Measurements from ENCODE around the gene IFITM1.
A peak's percentile ranks its signal among the peaks of the same experiment; 100 is the strongest.
"Not testable (repeated sequence)": the region's sequence is repeated elsewhere in the genome, so short reads cannot be mapped to it uniquely, and the experiment has no call there.

Gene IFITM1

GRCh38 chr11:319121-319887 lies 5.5 kb downstream of the IFITM1 start:
- Mint-ChIP-seq H3K4me1 (ENCODE audit: low read depth) (peaks cover 49% of the 10 kb centered on the region), H3K27ac (peak overlapping the region; percentile 98), H3K36me3 (ENCODE audit: low read depth) (peaks cover 18% of the 10 kb centered on the region), H3K4me3 (peak overlapping the region; percentile 92)
- H3K27me3 Mint-ChIP-seq, H3K9me3 Mint-ChIP-seq: not testable (repeated sequence)

- Mint-ChIP-seq H3K27ac (peak overlapping the region; percentile 98), H3K36me3 (ENCODE audit: low read depth) (peaks cover 14% of the 10 kb centered on the region), H3K4me1 (ENCODE audit: low read depth) (peaks cover 53% of the 10 kb centered on the region), H3K4me3 (peak overlapping the region; percentile 92)
- not testable (repeated sequence) for H3K9me3 Mint-ChIP-seq, H3K27me3 Mint-ChIP-seq
Observed at GRCh38 chr11:319888-320273, 6.0 kb downstream of the IFITM1 start.

GRCh38 chr11:324156-324555 lies 10.3 kb downstream of the IFITM1 start:
- peak overlapping the region; percentile 18 for H3K4me3 Mint-ChIP-seq
- peaks cover 72% of the 10 kb centered on the region for H3K4me1 Mint-ChIP-seq (ENCODE audit: low read depth)

GRCh38 chr11:324593-325517 lies 11.0 kb downstream of the IFITM1 start:
- Mint-ChIP-seq H3K4me3 (peak overlapping the region; percentile 18), H3K4me1 (ENCODE audit: low read depth) (peaks cover 74% of the 10 kb centered on the region), H3K27ac (peak overlapping the region; percentile 38)
- H3K9me3 Mint-ChIP-seq; H3K36me3 Mint-ChIP-seq (ENCODE audit: low read depth); H3K27me3 Mint-ChIP-seq: not testable (repeated sequence)

More at GRCh38 chr11:324156-324555, 10.3 kb downstream of the IFITM1 start:
- Mint-ChIP-seq H3K36me3 (ENCODE audit: low read depth) (peaks cover 4% of the 10 kb centered on the region), H3K27me3 (no peaks in the 10 kb centered on the region), H3K9me3 (no peaks in the 10 kb centered on the region), H3K27ac (peak overlapping the region; percentile 70)

GRCh38 chr11:325796-326591 lies 12.2 kb downstream of the IFITM1 start:
- Mint-ChIP-seq H3K27me3 (no peaks in the 10 kb centered on the region), H3K27ac (peak overlapping the region; percentile 97), H3K36me3 (ENCODE audit: low read depth) (no peaks in the 10 kb centered on the region), H3K4me3 (peak overlapping the region; percentile 74), H3K9me3 (no peaks in the 10 kb centered on the region), H3K4me1 (ENCODE audit: low read depth) (peaks cover 76% of the 10 kb centered on the region)

GRCh38 chr11:326592-326841 lies 12.7 kb downstream of the IFITM1 start:
- Mint-ChIP-seq H3K36me3 (ENCODE audit: low read depth) (no peaks in the 10 kb centered on the region), H3K4me1 (ENCODE audit: low read depth) (peaks cover 81% of the 10 kb centered on the region), H3K9me3 (no peaks in the 10 kb centered on the region), H3K27me3 (no peaks in the 10 kb centered on the region), H3K4me3 (peak overlapping the region; percentile 74), H3K27ac (peak overlapping the region; percentile 97)

GRCh38 chr11:326842-327580 lies 13.2 kb downstream of the IFITM1 start:
- H3K36me3 Mint-ChIP-seq (ENCODE audit: low read depth) = no peaks in the 10 kb centered on the region
- peak overlapping the region; percentile 97 for H3K27ac Mint-ChIP-seq
- no peaks in the 10 kb centered on the region for H3K9me3 Mint-ChIP-seq
- H3K4me1 Mint-ChIP-seq (ENCODE audit: low read depth) = peaks cover 86% of the 10 kb centered on the region
- no peaks in the 10 kb centered on the region for H3K27me3 Mint-ChIP-seq
- peak overlapping the region; percentile 74 for H3K4me3 Mint-ChIP-seq

- H3K4me3 Mint-ChIP-seq = peak overlapping the region; percentile 74
- H3K4me1 Mint-ChIP-seq (ENCODE audit: low read depth) = peaks cover 87% of the 10 kb centered on the region
- no peaks in the 10 kb centered on the region for H3K27me3 Mint-ChIP-seq
- no peaks in the 10 kb centered on the region for H3K36me3 Mint-ChIP-seq (ENCODE audit: low read depth)
- H3K9me3 Mint-ChIP-seq = no peaks in the 10 kb centered on the region
- peak overlapping the region; percentile 97 for H3K27ac Mint-ChIP-seq
Observed at GRCh38 chr11:327581-327923, 13.7 kb downstream of the IFITM1 start.

- Mint-ChIP-seq H3K27me3 (no peaks in the 10 kb centered on the region), H3K36me3 (ENCODE audit: low read depth) (no peaks in the 10 kb centered on the region), H3K9me3 (no peaks in the 10 kb centered on the region), H3K4me3 (no peak overlapping the region), H3K4me1 (ENCODE audit: low read depth) (peaks cover 89% of the 10 kb centered on the region), H3K27ac (no peak overlapping the region)
Observed at GRCh38 chr11:328012-328411, 14.2 kb downstream of the IFITM1 start.

- H3K36me3 Mint-ChIP-seq (ENCODE audit: low read depth); H3K9me3 Mint-ChIP-seq; H3K27me3 Mint-ChIP-seq; H3K4me3 Mint-ChIP-seq: not testable (repeated sequence)
- Mint-ChIP-seq H3K4me1 (ENCODE audit: low read depth) (peaks cover 85% of the 10 kb centered on the region), H3K27ac (peak overlapping the region; percentile 68)
Observed at GRCh38 chr11:328516-329100, 14.8 kb downstream of the IFITM1 start.

- H3K4me1 Mint-ChIP-seq (ENCODE audit: low read depth) = peaks cover 73% of the 10 kb centered on the region
- H3K9me3 Mint-ChIP-seq = no peaks in the 10 kb centered on the region
- H3K36me3 Mint-ChIP-seq (ENCODE audit: low read depth) = no peaks in the 10 kb centered on the region
- peak overlapping the region; percentile 68 for H3K27ac Mint-ChIP-seq
- peak overlapping the region; percentile 64 for H3K4me3 Mint-ChIP-seq
- H3K27me3 Mint-ChIP-seq = no peaks in the 10 kb centered on the region
Observed at GRCh38 chr11:329886-330253, 16.0 kb downstream of the IFITM1 start.

GRCh38 chr11:330307-330693 lies 16.5 kb downstream of the IFITM1 start:
- no peaks in the 10 kb centered on the region for H3K27me3 Mint-ChIP-seq
- H3K4me3 Mint-ChIP-seq = no peak overlapping the region
- H3K4me1 Mint-ChIP-seq (ENCODE audit: low read depth) = peaks cover 71% of the 10 kb centered on the region
- peak overlapping the region; percentile 68 for H3K27ac Mint-ChIP-seq
- H3K36me3 Mint-ChIP-seq (ENCODE audit: low read depth) = no peaks in the 10 kb centered on the region
- no peaks in the 10 kb centered on the region for H3K9me3 Mint-ChIP-seq

GRCh38 chr11:330694-331357 lies 17.0 kb downstream of the IFITM1 start:
- Mint-ChIP-seq H3K4me1 (ENCODE audit: low read depth) (peaks cover 71% of the 10 kb centered on the region), H3K36me3 (ENCODE audit: low read depth) (no peaks in the 10 kb centered on the region), H3K27me3 (no peaks in the 10 kb centered on the region), H3K27ac (peak overlapping the region; percentile 61), H3K9me3 (no peaks in the 10 kb centered on the region), H3K4me3 (peak overlapping the region; percentile 4)

Measured in stimulated activated naive CD8-positive, alpha-beta T cell treated with anti-CD3 and anti-CD28 coated beads, Interleukin-15, Interleukin-2, amounts not matched to agents 100 ng/mL and 50 ng/mL, for 24 hours (primary cell).